ENCODE data around the gene EEIG1. TPM values are rescaled to one million over a fixed set of nuclear protein-coding genes. Genes with fewer than 3 reads are reported as not detected.

Gene EEIG1
- total RNA-seq, 1 donor from 2014 or later = 44.7 TPM

DNA sequence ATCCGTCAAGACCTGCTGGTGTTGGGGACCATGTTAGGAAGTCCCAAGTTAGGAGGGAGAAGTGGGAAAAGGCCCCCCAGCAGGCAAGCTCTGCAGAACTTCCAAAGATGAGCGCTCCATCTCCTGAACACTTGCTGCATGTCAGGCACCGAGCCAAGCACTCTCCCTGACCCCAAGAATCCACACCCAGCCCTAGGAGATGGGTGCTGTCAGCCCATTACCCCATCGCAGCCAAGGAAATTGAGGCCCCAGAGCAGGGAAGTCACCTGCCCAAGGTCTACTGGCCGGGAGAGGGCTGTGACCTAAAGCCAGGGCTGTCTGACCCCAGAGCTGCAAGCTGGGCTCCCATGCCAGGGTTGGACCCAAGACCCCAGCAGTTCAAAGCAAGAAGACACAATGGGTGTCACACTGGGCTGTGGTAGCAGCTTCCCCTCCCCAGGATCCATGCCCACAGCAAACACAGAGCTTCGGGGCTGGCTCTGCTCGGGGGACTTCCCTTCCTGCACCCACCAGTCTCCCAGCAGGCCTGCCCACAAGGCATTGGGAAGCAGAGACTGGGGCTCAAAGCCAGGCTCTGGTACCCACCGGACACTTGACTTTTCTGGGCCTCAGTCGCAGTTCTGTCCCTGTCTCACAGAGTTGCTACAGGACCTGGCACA lies 13.5 kb downstream of the EEIG1 start:
- peak overlapping the region; percentile 83 for H3K27ac ChIP-seq
- intact Hi-C loops (cut with DNase I) = no loop called here
- H3K4me3 ChIP-seq = no peak overlapping the region
- ATAC-seq (no peak), DNase-seq (no peak)
- H3K27me3 ChIP-seq = no peaks in the 10 kb centered on the region
- TF ChIP-seq, protein P1, sequence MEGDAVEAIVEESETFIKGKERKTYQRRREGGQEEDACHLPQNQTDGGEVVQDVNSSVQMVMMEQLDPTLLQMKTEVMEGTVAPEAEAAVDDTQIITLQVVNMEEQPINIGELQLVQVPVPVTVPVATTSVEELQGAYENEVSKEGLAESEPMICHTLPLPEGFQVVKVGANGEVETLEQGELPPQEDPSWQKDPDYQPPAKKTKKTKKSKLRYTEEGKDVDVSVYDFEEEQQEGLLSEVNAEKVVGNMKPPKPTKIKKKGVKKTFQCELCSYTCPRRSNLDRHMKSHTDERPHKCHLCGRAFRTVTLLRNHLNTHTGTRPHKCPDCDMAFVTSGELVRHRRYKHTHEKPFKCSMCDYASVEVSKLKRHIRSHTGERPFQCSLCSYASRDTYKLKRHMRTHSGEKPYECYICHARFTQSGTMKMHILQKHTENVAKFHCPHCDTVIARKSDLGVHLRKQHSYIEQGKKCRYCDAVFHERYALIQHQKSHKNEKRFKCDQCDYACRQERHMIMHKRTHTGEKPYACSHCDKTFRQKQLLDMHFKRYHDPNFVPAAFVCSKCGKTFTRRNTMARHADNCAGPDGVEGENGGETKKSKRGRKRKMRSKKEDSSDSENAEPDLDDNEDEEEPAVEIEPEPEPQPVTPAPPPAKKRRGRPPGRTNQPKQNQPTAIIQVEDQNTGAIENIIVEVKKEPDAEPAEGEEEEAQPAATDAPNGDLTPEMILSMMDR (IDR thresholded peaks at IDR 0.05) = no peak
- peaks cover 80% of the 10 kb centered on the region for H3K4me1 ChIP-seq
- H3K36me3 ChIP-seq = no peaks in the 10 kb centered on the region
- no peaks in the 10 kb centered on the region for H3K9me3 ChIP-seq

DNA sequence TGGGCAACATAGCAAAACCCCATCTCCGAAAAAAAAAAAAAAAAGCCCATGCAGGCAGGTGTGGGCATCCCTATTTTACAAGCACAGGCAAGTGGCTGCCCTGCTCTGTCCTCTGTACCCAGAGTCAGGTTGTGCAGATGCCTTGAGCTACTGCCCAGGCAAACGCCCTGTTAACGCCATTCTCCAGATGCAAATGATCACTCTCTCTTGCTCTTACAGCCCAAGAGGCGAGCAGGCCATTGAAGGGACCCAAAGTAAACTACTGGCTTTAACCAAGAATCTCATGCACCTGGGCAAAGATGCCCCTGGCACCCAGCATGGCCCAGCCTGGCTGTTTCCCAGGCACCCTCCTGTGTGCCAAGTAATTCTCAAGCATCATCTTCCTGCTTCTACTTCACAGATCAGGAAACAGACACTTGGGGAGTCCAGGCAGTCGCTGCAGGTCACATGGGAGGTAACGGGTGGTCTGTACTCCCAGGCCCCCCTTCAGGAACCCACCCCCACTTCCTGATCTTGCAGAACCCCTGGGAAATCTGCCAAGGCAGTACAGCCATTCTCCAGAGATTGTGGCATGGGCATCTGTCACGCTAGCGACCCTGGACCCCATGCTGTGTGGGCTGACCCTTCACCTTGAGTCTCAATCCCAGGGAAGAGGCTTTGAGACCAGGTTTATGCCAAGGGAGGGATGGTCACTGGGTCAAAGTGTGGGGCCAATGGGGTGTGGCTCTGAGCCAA lies 14.2 kb downstream of the EEIG1 start:
- DNase-seq (no peak), ATAC-seq (peak; percentile 1)
- H3K27ac ChIP-seq = peak overlapping the region; percentile 83
- no peaks in the 10 kb centered on the region for H3K27me3 ChIP-seq
- no peak overlapping the region for H3K4me3 ChIP-seq
- intact Hi-C loops (cut with DNase I) = no loop called here
- peaks cover 73% of the 10 kb centered on the region for H3K4me1 ChIP-seq
- no peaks in the 10 kb centered on the region for H3K36me3 ChIP-seq
- H3K9me3 ChIP-seq = no peaks in the 10 kb centered on the region
- TF ChIP-seq, protein P1 (IDR thresholded peaks at IDR 0.05) = no peak

DNA sequence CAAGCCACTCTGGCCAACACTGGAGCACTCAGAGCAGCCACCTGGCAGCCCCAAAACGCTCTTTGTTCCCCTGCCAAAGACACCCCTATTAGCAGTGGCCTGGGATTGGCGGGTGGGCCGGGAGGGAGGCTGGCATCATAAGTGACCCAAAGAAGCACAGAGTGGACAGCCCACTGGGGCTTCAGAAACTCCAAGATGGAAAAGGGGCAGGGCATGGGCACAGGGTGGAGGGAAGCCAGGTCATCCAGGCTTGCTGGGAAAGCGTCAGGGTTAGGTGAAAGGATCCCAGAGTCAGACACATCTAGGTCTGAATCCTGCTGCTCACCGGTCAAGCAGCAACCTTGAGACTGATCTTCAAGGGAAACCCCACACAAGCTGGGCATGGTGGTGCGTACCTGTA lies 14.8 kb downstream of the EEIG1 start:
- H3K9me3 ChIP-seq = no peaks in the 10 kb centered on the region
- H3K27me3 ChIP-seq = no peaks in the 10 kb centered on the region
- H3K27ac ChIP-seq = peak overlapping the region; percentile 83
- no peak for DNase-seq
- intact Hi-C loops (cut with DNase I) = no loop called here
- TF ChIP-seq, protein P1 (IDR thresholded peaks at IDR 0.05) = no peak
- no peak for ATAC-seq
- H3K36me3 ChIP-seq = no peaks in the 10 kb centered on the region
- H3K4me1 ChIP-seq = peaks cover 73% of the 10 kb centered on the region
- H3K4me3 ChIP-seq = no peak overlapping the region

DNA sequence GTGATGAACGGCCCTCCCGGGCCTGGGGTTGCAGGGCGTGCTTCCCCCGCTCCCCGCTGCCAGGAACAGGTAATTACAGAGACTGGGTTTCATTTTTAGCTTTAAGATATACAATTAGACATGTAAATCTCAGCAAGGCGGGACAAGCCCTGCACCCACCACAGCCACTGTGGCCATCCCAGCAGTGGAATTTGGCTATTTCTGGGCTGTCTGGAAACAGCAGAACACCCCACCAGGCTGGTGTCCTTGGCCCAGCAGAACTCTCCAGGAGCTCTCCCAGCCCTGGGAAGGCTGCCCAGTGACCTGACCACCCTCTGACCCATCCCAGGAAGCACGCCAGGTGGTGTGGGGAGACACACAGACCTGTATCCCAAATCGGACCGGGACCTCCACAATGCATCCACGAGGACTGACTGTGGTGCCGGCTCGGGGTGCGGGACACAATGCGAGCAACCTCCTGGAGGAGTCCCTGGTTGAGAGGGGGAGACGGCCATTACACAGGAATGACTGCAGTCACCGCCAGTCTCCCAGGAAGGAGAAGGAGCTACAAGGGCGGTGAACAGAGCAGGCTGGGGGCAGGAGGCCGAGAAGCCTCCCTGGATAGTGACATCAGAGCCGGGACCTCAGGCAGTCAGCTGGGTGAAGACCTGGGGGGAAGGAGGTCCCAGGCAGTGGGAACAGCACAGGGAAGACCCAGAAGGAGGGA lies 17.3 kb downstream of the EEIG1 start:
- intact Hi-C loops (cut with DNase I) = no loop called here
- Histone ChIP-seq H3K4me1 (peaks cover 66% of the 10 kb centered on the region), H3K4me3 (no peak overlapping the region), H3K9me3 (no peaks in the 10 kb centered on the region), H3K27ac (peak overlapping the region; percentile 31), H3K36me3 (no peaks in the 10 kb centered on the region), H3K27me3 (no peaks in the 10 kb centered on the region)
- TF ChIP-seq, protein P1 (IDR thresholded peaks at IDR 0.05) = no peak
- no peak for DNase-seq
- ATAC-seq = no peak

DNA sequence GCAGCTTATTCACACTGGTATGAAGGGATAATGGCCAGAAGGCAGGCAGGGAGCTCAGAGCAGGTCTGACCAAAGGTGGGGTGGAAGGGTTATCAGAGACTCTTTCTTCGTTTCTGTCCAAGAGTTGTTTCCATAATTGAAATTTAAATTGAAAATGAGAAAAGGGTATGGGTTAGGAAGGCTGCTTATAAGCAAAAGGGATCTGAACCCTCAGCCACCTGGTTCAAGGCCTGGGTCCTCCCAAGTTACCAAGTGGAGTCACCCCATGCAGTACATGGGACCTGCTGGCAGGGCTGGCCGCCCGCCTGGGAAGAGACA lies 17.8 kb downstream of the EEIG1 start:
- peaks cover 61% of the 10 kb centered on the region for H3K4me1 ChIP-seq
- no peaks in the 10 kb centered on the region for H3K9me3 ChIP-seq
- intact Hi-C loops (cut with DNase I) = no loop called here
- ATAC-seq (no peak), DNase-seq (no peak)
- H3K27ac ChIP-seq = peak overlapping the region; percentile 31
- TF ChIP-seq, protein P1 (IDR thresholded peaks at IDR 0.05) = no peak
- no peak overlapping the region for H3K4me3 ChIP-seq
- H3K36me3 ChIP-seq = no peaks in the 10 kb centered on the region
- no peaks in the 10 kb centered on the region for H3K27me3 ChIP-seq
